Peyer's patch (tissue), 4 donors: ENCODE data around the gene LACC1. TPM values are rescaled to one million over a fixed set of nuclear protein-coding genes. Genes with fewer than 3 reads are reported as not detected.
A peak's percentile ranks its signal among the peaks of the same experiment; 100 is the strongest.

Source experiments
- DNase-seq, 3 donors: peaks; one replicate each; pipeline ENCODE4 v3.0.0-alpha.2; 2017 to 2019
- H3K27ac ChIP-seq, 4 donors: fragments of 200-600 bp; sonication (generic); one replicate each; pipeline ENCODE4 v1.5.1; 2016 to 2019
- H3K27me3 ChIP-seq, 2 donors: fragments of 200-600 bp; sonication (generic); one replicate each; pipeline ENCODE4 v1.5.1; 2019
- H3K36me3 ChIP-seq, 3 donors: fragments of 200-600 bp; sonication (generic); one replicate each; pipeline ENCODE4 v1.5.1; 2016 to 2019
- H3K4me1 ChIP-seq, 4 donors: fragments of 200-600 bp; sonication (generic); one replicate each; pipeline ENCODE4 v1.5.1; 2016 to 2019
- H3K4me3 ChIP-seq, 4 donors: fragments of 200-600 bp; sonication (generic); 1 replicate in 3 of 4; 2 replicates in 1 of 4; pipeline ENCODE4 v1.5.1; 2016 to 2019; ENCODE audit warnings: mild to moderate bottlenecking in 1 of 4
- H3K9me3 ChIP-seq, 4 donors: fragments of 200-600 bp; sonication (generic); one replicate each; pipeline ENCODE4 v1.5.1; 2016 to 2019; ENCODE audit warnings: mild to moderate bottlenecking in 1 of 4
- POLR2A ChIP-seq, 2 donors: fragments of 450-650 bp; IDR thresholded peaks; one replicate each; pipeline ENCODE4 v1.5.1; 2017; ENCODE audit warnings: antibody characterized with exemption in 2 of 2, mild to moderate bottlenecking in 2 of 2, moderate library complexity in 2 of 2
- total RNA-seq, 4 donors: library from RNA; depleted of rRNA; stranded (reverse); fragments of >200 nt; gene quantifications; one replicate each; pipeline ENCODE4 v1.1.0, GENCODE V29; 2016
- TF ChIP-seq, protein P1 (sequence below), 6 experiments: fragments of 450-650 bp in 4 of 6; fragments of 200-600 bp in 2 of 6; sonication (generic) in 1 of 6; IDR thresholded peaks; one replicate each; pipeline ENCODE4 v1.5.1; 2017 to 2019; ENCODE audit warnings: antibody characterized with exemption in 6 of 6, mild to moderate bottlenecking in 3 of 6, moderate library complexity in 1 of 6

The LACC1 gene
- total RNA-seq, 4 donors from 2014 or later: 7.9 to 24.8 (median 17.4) TPM

DNA sequence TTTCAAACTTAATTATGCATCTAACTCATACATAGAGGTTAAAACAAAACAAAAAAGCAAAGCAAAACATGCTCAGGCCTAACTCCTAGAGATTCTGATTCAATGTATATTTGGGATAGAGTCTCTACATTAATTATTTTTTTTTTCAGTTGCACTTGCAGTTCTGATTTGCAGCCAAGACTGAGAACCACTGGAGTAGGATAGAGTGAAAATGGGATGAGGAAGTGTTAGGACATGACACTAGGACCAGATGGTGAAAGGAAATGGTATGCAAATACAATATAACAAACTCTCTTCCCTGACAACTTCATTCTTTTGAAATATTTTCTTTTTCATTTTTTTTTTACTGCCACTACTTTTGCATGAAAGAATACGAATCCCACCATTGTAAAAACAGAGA lies 1.9 kb upstream of the LACC1 start:
- no peaks in the 10 kb centered on the region for H3K27me3 ChIP-seq
- peaks cover 0 to 13% (median 7%) of the 10 kb centered on the region in 4 donors for H3K4me1 ChIP-seq
- TF ChIP-seq, protein P1, sequence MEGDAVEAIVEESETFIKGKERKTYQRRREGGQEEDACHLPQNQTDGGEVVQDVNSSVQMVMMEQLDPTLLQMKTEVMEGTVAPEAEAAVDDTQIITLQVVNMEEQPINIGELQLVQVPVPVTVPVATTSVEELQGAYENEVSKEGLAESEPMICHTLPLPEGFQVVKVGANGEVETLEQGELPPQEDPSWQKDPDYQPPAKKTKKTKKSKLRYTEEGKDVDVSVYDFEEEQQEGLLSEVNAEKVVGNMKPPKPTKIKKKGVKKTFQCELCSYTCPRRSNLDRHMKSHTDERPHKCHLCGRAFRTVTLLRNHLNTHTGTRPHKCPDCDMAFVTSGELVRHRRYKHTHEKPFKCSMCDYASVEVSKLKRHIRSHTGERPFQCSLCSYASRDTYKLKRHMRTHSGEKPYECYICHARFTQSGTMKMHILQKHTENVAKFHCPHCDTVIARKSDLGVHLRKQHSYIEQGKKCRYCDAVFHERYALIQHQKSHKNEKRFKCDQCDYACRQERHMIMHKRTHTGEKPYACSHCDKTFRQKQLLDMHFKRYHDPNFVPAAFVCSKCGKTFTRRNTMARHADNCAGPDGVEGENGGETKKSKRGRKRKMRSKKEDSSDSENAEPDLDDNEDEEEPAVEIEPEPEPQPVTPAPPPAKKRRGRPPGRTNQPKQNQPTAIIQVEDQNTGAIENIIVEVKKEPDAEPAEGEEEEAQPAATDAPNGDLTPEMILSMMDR (IDR thresholded peaks at IDR 0.05): no peak
- TF ChIP-seq POLR2A (IDR thresholded peaks at IDR 0.05): no peak
- DNase-seq: no peak
- no peak overlapping the region for H3K27ac ChIP-seq
- H3K36me3 ChIP-seq: no peaks in the 10 kb centered on the region
- no peak overlapping the region for H3K4me3 ChIP-seq
- H3K9me3 ChIP-seq: no peaks in the 10 kb centered on the region

DNA sequence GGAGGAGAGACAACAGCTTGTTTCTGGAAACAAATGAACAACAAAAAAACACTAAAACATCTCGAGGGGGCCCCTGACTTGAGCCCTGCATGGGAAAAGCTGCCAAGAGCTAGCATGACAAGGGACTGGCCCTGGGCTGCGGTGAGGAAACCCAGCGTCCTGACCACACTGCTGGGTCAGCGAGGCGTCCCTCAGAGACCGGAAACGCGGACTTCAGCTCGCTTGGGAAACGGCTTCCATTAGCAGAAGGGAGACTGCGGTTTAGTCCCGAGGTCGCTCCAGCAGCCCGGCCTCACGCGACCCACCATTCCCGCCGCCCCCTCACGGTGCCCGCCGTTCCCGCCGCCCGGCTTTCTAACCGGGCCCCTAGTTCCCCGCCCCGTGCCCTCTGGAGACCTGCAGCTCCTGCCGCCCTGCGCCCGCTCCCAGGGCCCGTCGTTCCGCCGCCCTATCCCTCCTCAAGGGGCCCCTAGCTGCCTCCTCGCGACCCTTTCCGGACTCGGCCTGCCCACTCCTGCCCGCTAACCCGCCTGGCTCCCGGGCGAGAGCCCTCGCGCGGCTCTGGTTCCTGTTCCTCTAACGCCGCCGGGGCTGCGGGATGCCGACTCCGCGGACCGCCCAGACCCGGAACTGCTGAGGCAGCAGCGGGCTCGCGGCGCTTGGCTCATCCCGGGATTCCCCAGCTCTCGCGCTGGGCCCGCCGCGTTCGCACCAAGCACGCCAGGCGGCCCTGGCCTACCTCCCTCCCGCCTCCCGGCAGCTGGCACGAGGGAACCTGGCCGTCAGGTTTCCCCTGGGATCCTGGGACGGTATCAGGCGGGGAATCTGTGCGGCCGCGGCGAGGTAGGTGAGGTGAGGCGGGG lies 581 bp upstream of the LACC1 start, which contains the start of gene CCDC122:
CCDC122 (minus strand) TSS at position 849 of the 863 bp plus-strand sequence. CDS start 10,364 bp downstream, outside the sequence.
- Histone ChIP-seq H3K9me3 (no peaks in the 10 kb centered on the region), H3K27me3 (no peaks in the 10 kb centered on the region), H3K4me3 (peak within 1 kb of the TSS; percentile 76 to 92 (median 80)), H3K36me3 (no peaks in the 10 kb centered on the region), H3K27ac (peak within 1 kb of the TSS; percentile 86 to 98 (median 96)), H3K4me1 (peaks cover 0 to 13% (median 7%) of the 10 kb centered on the region in 4 donors)
- DNase-seq: peak; percentile 76 to 92 (median 91)
- peak; percentile 80 to 94 for TF ChIP-seq POLR2A (IDR thresholded peaks at IDR 0.05)
- TF ChIP-seq, protein P1 (IDR thresholded peaks at IDR 0.05): no peak

DNA sequence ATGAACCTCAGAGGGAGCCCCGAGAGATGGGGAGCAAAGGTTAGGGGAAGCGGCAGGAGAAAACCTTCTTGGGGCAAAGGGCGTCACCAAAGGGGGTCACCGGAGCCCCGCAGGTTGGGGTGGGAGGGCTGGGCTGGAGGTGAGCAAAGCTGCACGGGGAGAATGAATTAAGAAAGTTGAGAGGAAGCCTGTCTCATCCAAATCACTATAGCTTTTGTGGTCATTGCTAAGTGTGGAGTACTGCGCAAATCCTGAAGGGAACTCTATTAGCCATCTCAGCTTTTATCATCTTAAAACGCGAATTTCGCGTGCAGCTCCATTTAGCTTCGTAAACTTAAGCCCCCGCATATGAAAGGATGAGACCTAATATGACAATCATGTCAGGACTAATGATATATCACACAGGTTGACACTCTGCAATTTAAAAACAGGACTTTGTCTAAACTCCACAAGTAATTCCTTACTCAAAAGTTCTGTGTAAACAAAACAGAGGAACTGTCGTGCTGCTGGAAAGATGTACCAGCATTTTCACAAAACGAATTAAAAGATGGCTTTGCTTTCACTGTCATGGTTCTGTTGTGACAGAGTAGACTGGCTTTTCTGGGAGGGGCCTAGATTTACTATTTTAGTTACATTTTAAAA lies 631 bp downstream of the LACC1 start:
- Histone ChIP-seq H3K27me3 (no peaks in the 10 kb centered on the region), H3K9me3 (no peaks in the 10 kb centered on the region), H3K27ac (peak overlapping the region; percentile 86 to 98 (median 96)), H3K4me3 (peak overlapping the region; percentile 76 to 92 (median 80)), H3K36me3 (no peaks in the 10 kb centered on the region), H3K4me1 (peaks cover 0 to 13% (median 7%) of the 10 kb centered on the region in 4 donors)
- TF ChIP-seq, protein P1 (IDR thresholded peaks at IDR 0.05): peak in 1 of 6 experiments; percentile 6
- TF ChIP-seq POLR2A (IDR thresholded peaks at IDR 0.05): no peak
- no peak for DNase-seq

- H3K4me1 ChIP-seq: peaks cover 0 to 13% (median 7%) of the 10 kb centered on the region in 4 donors
- TF ChIP-seq, protein P1 (IDR thresholded peaks at IDR 0.05): no peak
- TF ChIP-seq POLR2A (IDR thresholded peaks at IDR 0.05): no peak
- DNase-seq: no peak
Measured at GRCh38 chr13:43880926-43881325, 1.2 kb downstream of the LACC1 start.

DNA sequence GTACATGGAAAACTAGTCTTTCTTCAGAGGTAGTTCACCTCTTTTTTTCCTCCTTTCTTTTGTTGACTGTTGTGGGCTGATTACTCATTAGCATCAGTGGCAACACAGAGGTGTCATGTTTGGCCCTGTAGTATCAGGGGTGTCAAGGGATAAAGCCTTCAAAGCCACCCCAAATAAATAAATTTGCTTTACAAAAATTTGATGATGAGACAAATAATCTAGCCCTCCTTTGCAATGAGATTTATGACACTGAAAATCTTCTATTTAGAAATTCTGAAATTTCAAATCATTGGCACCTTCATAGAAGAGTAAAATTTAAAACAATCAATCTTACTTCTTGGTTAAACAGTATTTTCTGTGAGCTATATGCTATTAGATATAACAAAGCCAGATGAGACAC lies 1.9 kb downstream of the LACC1 start:
- Histone ChIP-seq H3K4me3 (no peak overlapping the region), H3K27ac (no peak overlapping the region), H3K27me3 (no peaks in the 10 kb centered on the region), H3K36me3 (no peaks in the 10 kb centered on the region), H3K4me1 (peaks cover 0 to 13% (median 7%) of the 10 kb centered on the region in 4 donors), H3K9me3 (no peaks in the 10 kb centered on the region)
- no peak for DNase-seq
- TF ChIP-seq POLR2A (IDR thresholded peaks at IDR 0.05): no peak
- TF ChIP-seq, protein P1 (IDR thresholded peaks at IDR 0.05): no peak

More at GRCh38 chr13:43880926-43881325, 1.2 kb downstream of the LACC1 start:
- Histone ChIP-seq H3K27ac (no peak overlapping the region), H3K4me3 (peak overlapping the region in 1 of 4 donors; percentile 83), H3K27me3 (no peaks in the 10 kb centered on the region), H3K36me3 (no peaks in the 10 kb centered on the region), H3K9me3 (no peaks in the 10 kb centered on the region)
